Thoracic aorta (tissue), 2 donors: ENCODE measurements around the gene ANKZF1. TPM values are rescaled to one million over a fixed set of nuclear protein-coding genes. Genes with fewer than 3 reads are reported as not detected.

Source experiments
- ATAC-seq: fragments of 150-250 bp; one replicate; pipeline ENCODE4 v1.8.0; 2017; ENCODE audit warnings: low read depth; ENCODE audit not compliant: insufficient number of reproducible peaks, low FRiP score
- DNase-seq: peaks from one replicate; pipeline ENCODE4 v3.0.0-alpha.2; 2020; ENCODE audit warnings: low spot score
- H3K27ac ChIP-seq, 2 donors: fragments of 200-600 bp; sonication (generic); 1 replicate in 1 of 2; 2 replicates in 1 of 2; pipeline ENCODE4 v1.5.1; 2016; ENCODE audit warnings: mild to moderate bottlenecking in 2 of 2, moderate library complexity in 2 of 2
- H3K27me3 ChIP-seq: fragments of 200-600 bp; sonication (generic); replicated peaks from 2 replicates; pipeline ENCODE4 v1.6.0; 2016; ENCODE audit warnings: mild to moderate bottlenecking; ENCODE audit not compliant: insufficient read depth
- H3K36me3 ChIP-seq: fragments of 200-600 bp; sonication (generic); one replicate; pipeline ENCODE4 v1.5.1; 2016
- H3K4me1 ChIP-seq, 2 donors: fragments of 200-600 bp; sonication (generic); 1 replicate in 1 of 2; 2 replicates in 1 of 2; pipeline versions ENCODE4 v1.5.1 to v1.6.0; 2016; ENCODE audit warnings: low read depth in 2 of 2, mild to moderate bottlenecking in 1 of 2; ENCODE audit not compliant: control insufficient read depth in 1 of 2
- H3K4me3 ChIP-seq: fragments of 200-600 bp; sonication (generic); 2 replicates; pipeline ENCODE4 v1.5.1; 2016; ENCODE audit warnings: mild to moderate bottlenecking
- H3K9me3 ChIP-seq: fragments of 200-600 bp; sonication (generic); 2 replicates; pipeline ENCODE4 v1.5.1; 2016
- total RNA-seq, 2 donors: library from RNA; depleted of rRNA; stranded (reverse); fragments of >200 nt; gene quantifications; one replicate each; pipeline versions ENCODE4 v1.1.0 to v1.2.3, GENCODE V29; 2016
- TF ChIP-seq, protein P1 (sequence below): fragments of 200-600 bp; sonication (generic); IDR thresholded peaks from one replicate; pipeline ENCODE4 v1.5.1; 2019; ENCODE audit warnings: antibody characterized with exemption

ANKZF1 gene
- total RNA-seq, 2 donors from 2014 or later = 69.7 to 72.6 TPM

DNA sequence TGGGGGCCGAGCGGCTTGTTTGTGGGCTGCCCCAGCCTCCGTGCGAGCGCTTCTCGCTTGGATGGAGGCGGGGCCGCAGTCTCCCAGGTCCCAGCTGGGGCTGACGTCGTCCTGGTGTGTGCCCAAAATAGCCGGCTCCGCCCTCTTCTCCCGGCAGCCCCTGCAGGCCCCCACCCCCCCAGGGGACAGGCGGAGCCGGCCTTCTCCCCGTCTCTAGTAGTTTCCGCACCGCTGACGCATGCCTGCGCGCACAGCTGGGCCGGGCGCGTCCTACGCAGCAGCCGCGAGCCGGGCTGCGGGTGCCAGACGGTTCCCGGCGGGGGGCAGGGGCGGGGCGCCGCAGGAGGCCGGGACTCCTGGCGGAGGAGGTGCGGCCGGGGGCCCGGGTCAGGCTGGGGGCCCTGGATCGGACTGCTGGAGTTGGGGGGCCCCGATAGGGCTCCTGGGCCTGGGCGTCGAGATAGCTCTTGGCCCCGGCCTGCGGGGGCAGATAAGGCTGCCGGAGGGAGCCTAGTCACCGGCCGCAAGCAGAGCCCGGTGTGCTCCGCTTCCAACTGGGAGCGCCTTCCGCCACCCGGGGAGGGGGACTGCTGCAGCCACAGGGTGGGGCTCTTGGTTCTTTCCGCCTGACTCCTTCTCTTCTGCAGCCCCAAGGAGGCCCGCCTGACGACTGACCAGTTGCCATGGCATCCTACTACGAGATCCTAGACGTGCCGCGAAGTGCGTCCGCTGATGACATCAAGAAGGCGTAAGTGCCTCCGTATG is 49.7 kb downstream of the ANKZF1 start, which contains the start of gene DNAJB2:
Gene DNAJB2 (plus strand): TSS at position 216 of the 765 bp plus-strand sequence. CDS start 468 bp downstream, at position 684.
- H3K36me3 ChIP-seq = peaks cover 26% of the 10 kb centered on the region
- H3K9me3 ChIP-seq = no peaks in the 10 kb centered on the region
- peak; percentile 93 for DNase-seq
- no peaks in the 10 kb centered on the region for H3K27me3 ChIP-seq
- H3K27ac ChIP-seq = peak within 1 kb of the TSS; percentile 90 to 97
- ATAC-seq = peak; percentile 82
- TF ChIP-seq, protein P1, sequence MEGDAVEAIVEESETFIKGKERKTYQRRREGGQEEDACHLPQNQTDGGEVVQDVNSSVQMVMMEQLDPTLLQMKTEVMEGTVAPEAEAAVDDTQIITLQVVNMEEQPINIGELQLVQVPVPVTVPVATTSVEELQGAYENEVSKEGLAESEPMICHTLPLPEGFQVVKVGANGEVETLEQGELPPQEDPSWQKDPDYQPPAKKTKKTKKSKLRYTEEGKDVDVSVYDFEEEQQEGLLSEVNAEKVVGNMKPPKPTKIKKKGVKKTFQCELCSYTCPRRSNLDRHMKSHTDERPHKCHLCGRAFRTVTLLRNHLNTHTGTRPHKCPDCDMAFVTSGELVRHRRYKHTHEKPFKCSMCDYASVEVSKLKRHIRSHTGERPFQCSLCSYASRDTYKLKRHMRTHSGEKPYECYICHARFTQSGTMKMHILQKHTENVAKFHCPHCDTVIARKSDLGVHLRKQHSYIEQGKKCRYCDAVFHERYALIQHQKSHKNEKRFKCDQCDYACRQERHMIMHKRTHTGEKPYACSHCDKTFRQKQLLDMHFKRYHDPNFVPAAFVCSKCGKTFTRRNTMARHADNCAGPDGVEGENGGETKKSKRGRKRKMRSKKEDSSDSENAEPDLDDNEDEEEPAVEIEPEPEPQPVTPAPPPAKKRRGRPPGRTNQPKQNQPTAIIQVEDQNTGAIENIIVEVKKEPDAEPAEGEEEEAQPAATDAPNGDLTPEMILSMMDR = no peak
- peaks cover 12 to 37% of the 10 kb centered on the region in 2 donors for H3K4me1 ChIP-seq
- peak within 1 kb of the TSS; percentile 79 for H3K4me3 ChIP-seq

DNA sequence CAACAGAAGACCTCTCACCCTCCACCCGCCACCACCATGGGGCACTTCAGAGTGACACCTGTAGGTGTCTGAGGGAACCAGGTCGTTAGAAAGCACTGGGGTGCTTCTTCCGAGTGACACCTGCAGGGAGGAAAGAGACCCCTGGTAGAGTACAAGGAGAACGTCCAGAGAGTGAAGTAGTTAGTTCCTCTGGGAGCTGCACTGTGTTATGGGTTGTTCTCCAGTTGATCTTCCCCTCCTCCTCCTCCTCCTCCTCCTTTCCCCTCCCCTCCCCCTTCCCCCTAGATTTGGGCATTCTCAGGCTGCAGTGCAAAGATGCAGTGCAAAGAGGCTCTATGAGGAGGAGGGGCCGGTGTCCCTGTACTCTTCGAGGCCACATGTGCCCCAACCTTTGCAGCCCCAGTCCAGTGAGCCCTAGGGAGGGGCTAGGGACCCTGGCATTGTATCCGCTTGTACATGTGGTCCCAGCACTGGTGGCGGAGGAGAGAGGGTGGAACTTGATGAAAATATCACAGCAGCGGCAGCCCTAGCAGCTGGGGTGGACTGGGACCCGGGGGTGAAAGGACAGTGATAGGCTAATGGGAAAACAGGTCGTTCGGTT is 50.4 kb downstream of the ANKZF1 start:
- Histone ChIP-seq H3K36me3 (peaks cover 33% of the 10 kb centered on the region), H3K27ac (peak overlapping the region; percentile 90 to 97), H3K4me3 (peak overlapping the region; percentile 79), H3K9me3 (no peaks in the 10 kb centered on the region), H3K4me1 (peaks cover 12 to 32% of the 10 kb centered on the region in 2 donors), H3K27me3 (no peaks in the 10 kb centered on the region)
- ATAC-seq (peak; percentile 1), DNase-seq (no peak)
- TF ChIP-seq, protein P1 = no peak

GRCh38 chr2:219280651-219281050 is 51.0 kb downstream of the ANKZF1 start:
- Histone ChIP-seq H3K36me3 (peaks cover 34% of the 10 kb centered on the region), H3K4me3 (peak overlapping the region; percentile 79), H3K4me1 (peaks cover 12 to 28% of the 10 kb centered on the region in 2 donors), H3K27ac (peak overlapping the region in 1 of 2 donors; percentile 97), H3K27me3 (no peaks in the 10 kb centered on the region), H3K9me3 (no peaks in the 10 kb centered on the region)
- ATAC-seq (no peak), DNase-seq (no peak)
- TF ChIP-seq, protein P1 = no peak

DNA sequence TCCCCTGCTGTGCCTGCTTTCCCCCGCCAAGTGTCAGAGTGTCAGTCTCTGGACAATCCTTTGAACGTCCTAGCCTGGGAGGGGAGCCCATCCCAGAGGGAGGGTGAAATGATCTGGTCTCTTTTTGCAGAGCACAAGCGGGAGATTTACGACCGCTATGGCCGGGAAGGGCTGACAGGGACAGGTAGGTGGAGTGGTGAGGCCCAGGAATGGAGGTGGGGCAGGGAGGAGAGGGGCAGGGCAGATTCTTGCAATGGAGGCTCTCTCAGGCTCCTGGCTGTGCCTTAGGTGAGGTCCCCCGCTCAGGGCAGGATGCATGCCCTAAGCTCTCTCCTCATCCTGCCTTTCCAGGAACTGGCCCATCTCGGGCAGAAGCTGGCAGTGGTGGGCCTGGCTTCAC is 52.0 kb downstream of the ANKZF1 start:
- Histone ChIP-seq H3K4me3 (no peak overlapping the region), H3K27me3 (no peaks in the 10 kb centered on the region), H3K27ac (no peak overlapping the region), H3K4me1 (peaks cover 12 to 28% of the 10 kb centered on the region in 2 donors), H3K9me3 (no peaks in the 10 kb centered on the region), H3K36me3 (peaks cover 34% of the 10 kb centered on the region)
- TF ChIP-seq, protein P1 = no peak
- DNase-seq (no peak), ATAC-seq (no peak)

DNA sequence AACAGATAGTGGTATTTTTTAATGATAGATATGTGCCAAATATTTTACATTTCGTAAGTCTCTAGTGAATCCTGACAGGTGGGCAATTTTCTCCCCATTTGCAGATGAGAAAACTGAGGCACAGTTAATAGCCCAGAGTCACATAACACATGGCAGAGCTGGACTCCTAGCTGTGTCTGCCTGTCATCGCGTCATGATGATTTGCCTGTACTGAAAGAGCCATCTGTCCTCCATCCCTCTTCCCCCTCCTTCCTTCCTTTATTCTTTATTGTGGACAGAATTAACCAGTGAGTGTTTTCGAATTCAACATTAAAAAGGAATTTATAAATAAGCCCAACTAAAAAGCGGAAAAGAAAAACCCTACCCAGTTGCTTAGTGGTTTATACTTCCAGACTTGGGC is 52.8 kb downstream of the ANKZF1 start:
- TF ChIP-seq, protein P1 = no peak
- Histone ChIP-seq H3K4me3 (no peak overlapping the region), H3K27ac (no peak overlapping the region), H3K36me3 (peaks cover 34% of the 10 kb centered on the region), H3K27me3 (no peaks in the 10 kb centered on the region), H3K9me3 (no peaks in the 10 kb centered on the region), H3K4me1 (peaks cover 12 to 28% of the 10 kb centered on the region in 2 donors)
- DNase-seq (no peak), ATAC-seq (no peak)
